Fibroblast of lung (primary cell): ENCODE data around the gene CACFD1. TPM values are rescaled to one million over a fixed set of nuclear protein-coding genes. Genes with fewer than 3 reads are reported as not detected.

Experiments
- DNase-seq, 2 donors: peaks; one replicate each; pipeline versions ENCODE4 v3.0.0 to v3.0.0-alpha.2; 2010; ENCODE audit warnings: low read depth in 2 of 2
- H2AFZ ChIP-seq: 2 replicates; pipeline ENCODE4 v1.5.1; 2012; ENCODE audit warnings: low read length, control low read depth, inconsistent platforms
- H3K27ac ChIP-seq: 2 replicates; pipeline ENCODE4 v1.5.1; 2011; ENCODE audit warnings: low read length, control low read depth; ENCODE audit not compliant: insufficient read depth
- H3K27me3 ChIP-seq: 2 replicates; pipeline ENCODE4 v1.5.1; 2011; ENCODE audit warnings: mild to moderate bottlenecking, low read length; ENCODE audit not compliant: control insufficient read depth, insufficient read depth
- H3K36me3 ChIP-seq: 2 replicates; pipeline ENCODE4 v1.5.1; 2011; ENCODE audit warnings: low read length; ENCODE audit not compliant: control insufficient read depth, insufficient read depth
- H3K4me1 ChIP-seq: 2 replicates; pipeline ENCODE4 v1.5.1; 2011; ENCODE audit warnings: low read length; ENCODE audit not compliant: control insufficient read depth, insufficient read depth; ENCODE audit errors: extremely low read depth
- H3K4me2 ChIP-seq: 2 replicates; pipeline ENCODE4 v1.5.1; 2011; ENCODE audit warnings: low read length, control low read depth; ENCODE audit not compliant: insufficient read depth; ENCODE audit errors: extremely low read depth
- H3K4me3 ChIP-seq, 4 experiments: fragments of 200-600 bp in 1 of 4; sonication (generic) in 1 of 4; replicated peaks in 1 of 4; 2 replicates each; pipeline ENCODE4 v1.5.1; 2011 to 2016; ENCODE audit warnings: low read length in 4 of 4, low read depth in 3 of 4, mild to moderate bottlenecking in 3 of 4, control low read depth in 2 of 4, inconsistent platforms in 1 of 4, mixed read lengths in 1 of 4; ENCODE audit not compliant: insufficient read depth in 1 of 4; ENCODE audit errors: control extremely low read depth in 1 of 4
- H3K79me2 ChIP-seq: 2 replicates; pipeline ENCODE4 v1.5.1; 2012; ENCODE audit warnings: mild to moderate bottlenecking, low read length, inconsistent platforms; ENCODE audit not compliant: control insufficient read depth, insufficient read depth
- H3K9ac ChIP-seq: 2 replicates; pipeline ENCODE4 v1.5.1; 2011; ENCODE audit warnings: mild to moderate bottlenecking, low read length, control low read depth; ENCODE audit not compliant: insufficient read depth
- H3K9me3 ChIP-seq: 2 replicates; pipeline ENCODE4 v1.5.1; 2012; ENCODE audit warnings: low read depth, low read length; ENCODE audit not compliant: control insufficient read depth, insufficient read depth
- H4K20me1 ChIP-seq: 2 replicates; pipeline ENCODE4 v1.5.1; 2011; ENCODE audit warnings: low read length; ENCODE audit not compliant: control insufficient read depth, insufficient read depth; ENCODE audit errors: extremely low read depth
- EZH2 ChIP-seq: IDR thresholded peaks from 2 replicates; pipeline ENCODE4 v1.5.1; 2012; ENCODE audit warnings: low read length, control low read depth, mild to moderate bottlenecking; ENCODE audit errors: missing control alignments
- polyA plus RNA-seq, 2 donors: library from polyadenylated mRNA; depleted of rRNA in 1 of 2; stranded (reverse) in 1 of 2; unstranded in 1 of 2; fragments of >200 nt; gene quantifications; 2 replicates each; pipeline ENCODE4 v1.2.1, GENCODE V29; 2011 to 2012; ENCODE audit warnings: missing spikeins in 1 of 2
- total RNA-seq: library from RNA; depleted of rRNA; stranded (reverse); fragments of >200 nt; gene quantifications from 2 replicates; pipeline ENCODE4 v1.2.1, GENCODE V29; 2014
- TF ChIP-seq, protein P1 (sequence below), 2 donors: IDR thresholded peaks in 1 of 2; conservative IDR thresholded peaks in 1 of 2; 1 replicate in 1 of 2; 2 replicates in 1 of 2; pipeline ENCODE4 v1.5.1; 2011 to 2012; ENCODE audit warnings: low read length in 2 of 2, control low read depth in 1 of 2, inconsistent platforms in 1 of 2, low read depth in 1 of 2, mild to moderate bottlenecking in 1 of 2

CACFD1 gene
- total and polyA plus RNA-seq, 2 donors (not counting 1 experiment from before 2014, with no cell fraction given): 4.7 to 9.1 TPM

DNA sequence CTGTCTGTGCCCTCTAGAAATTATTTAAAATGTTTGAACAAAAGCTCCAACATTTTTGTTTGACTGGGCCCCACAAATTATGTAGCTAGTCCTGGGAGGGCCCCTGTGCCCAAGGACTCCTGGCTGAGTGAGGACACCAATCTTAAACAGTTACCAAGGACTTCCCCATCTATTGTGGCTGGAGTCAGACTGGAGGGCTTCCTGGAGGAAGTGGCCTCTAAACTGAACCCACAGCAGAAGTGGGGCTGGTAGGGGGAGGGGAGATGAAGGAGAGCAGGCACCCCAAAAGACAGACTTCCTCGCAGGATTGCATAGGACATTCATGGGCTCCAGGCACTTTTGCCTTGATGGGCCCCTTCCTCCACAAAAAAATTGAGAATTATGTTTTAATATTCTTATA is 29.5 kb upstream of the CACFD1 start:
- Histone ChIP-seq H3K4me3 (no peak overlapping the region), H2AFZ (no peak overlapping the region), H3K36me3 (no peaks in the 10 kb centered on the region), H3K27me3 (peaks cover 5% of the 10 kb centered on the region), H3K79me2 (no peaks in the 10 kb centered on the region), H3K9me3 (no peaks in the 10 kb centered on the region), H4K20me1 (no peaks in the 10 kb centered on the region), H3K27ac (no peak overlapping the region), H3K9ac (no peak overlapping the region), H3K4me1 (no peaks in the 10 kb centered on the region), H3K4me2 (no peak overlapping the region)
- no peak for DNase-seq
- TF ChIP-seq EZH2: no peak
- TF ChIP-seq, protein P1, sequence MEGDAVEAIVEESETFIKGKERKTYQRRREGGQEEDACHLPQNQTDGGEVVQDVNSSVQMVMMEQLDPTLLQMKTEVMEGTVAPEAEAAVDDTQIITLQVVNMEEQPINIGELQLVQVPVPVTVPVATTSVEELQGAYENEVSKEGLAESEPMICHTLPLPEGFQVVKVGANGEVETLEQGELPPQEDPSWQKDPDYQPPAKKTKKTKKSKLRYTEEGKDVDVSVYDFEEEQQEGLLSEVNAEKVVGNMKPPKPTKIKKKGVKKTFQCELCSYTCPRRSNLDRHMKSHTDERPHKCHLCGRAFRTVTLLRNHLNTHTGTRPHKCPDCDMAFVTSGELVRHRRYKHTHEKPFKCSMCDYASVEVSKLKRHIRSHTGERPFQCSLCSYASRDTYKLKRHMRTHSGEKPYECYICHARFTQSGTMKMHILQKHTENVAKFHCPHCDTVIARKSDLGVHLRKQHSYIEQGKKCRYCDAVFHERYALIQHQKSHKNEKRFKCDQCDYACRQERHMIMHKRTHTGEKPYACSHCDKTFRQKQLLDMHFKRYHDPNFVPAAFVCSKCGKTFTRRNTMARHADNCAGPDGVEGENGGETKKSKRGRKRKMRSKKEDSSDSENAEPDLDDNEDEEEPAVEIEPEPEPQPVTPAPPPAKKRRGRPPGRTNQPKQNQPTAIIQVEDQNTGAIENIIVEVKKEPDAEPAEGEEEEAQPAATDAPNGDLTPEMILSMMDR (conservative IDR thresholded peaks at IDR 0.05 in 1 of 2, IDR thresholded peaks at IDR 0.05 in 1 of 2; ENCODE audit: low read depth in 1 of 2, low read length in 2 of 2): no peak

DNA sequence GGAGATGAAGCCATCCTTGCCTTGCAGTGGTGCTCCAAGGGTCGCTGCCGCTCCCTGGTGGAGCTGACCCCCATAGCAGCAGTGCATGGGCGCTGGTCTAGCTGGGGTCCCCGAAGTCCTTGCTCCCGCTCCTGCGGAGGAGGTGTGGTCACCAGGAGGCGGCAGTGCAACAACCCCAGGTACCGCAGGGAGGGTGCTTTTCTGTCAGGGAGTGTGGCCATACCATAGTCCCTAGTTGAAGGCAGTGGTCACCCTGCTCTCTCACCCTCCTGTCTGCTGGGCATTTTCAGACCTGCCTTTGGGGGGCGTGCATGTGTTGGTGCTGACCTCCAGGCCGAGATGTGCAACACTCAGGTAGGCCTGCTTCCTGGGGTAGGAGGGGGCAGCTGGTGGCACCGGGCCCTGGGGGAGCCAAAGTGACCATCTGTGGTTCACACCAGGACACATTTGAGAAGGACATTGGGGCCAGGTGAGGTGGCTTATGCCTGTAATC is 26.4 kb upstream of the CACFD1 start:
- Histone ChIP-seq H3K4me2 (no peak overlapping the region), H3K27ac (no peak overlapping the region), H2AFZ (no peak overlapping the region), H3K9me3 (no peaks in the 10 kb centered on the region), H3K9ac (no peak overlapping the region), H3K79me2 (no peaks in the 10 kb centered on the region), H3K4me3 (no peak overlapping the region), H4K20me1 (no peaks in the 10 kb centered on the region), H3K27me3 (no peaks in the 10 kb centered on the region), H3K4me1 (no peaks in the 10 kb centered on the region), H3K36me3 (no peaks in the 10 kb centered on the region)
- TF ChIP-seq, protein P1 (conservative IDR thresholded peaks at IDR 0.05 in 1 of 2, IDR thresholded peaks at IDR 0.05 in 1 of 2; ENCODE audit: low read depth in 1 of 2, low read length in 2 of 2): no peak
- TF ChIP-seq EZH2: no peak
- no peak for DNase-seq

DNA sequence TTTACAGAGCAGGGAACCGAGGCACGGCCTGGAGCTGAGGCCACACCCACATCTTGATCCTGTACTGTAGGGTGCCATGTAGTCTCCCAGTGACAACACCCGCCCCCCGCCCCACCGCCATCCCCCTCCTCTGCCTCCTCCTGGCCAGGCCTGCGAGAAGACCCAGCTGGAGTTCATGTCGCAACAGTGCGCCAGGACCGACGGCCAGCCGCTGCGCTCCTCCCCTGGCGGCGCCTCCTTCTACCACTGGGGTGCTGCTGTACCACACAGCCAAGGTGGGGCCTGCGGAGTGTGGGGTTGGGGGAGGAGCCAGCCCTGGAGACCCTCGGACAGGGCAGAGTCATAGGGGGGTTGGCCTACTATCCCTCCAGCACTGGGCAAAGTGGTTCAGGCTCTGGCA is 23.1 kb upstream of the CACFD1 start:
- Histone ChIP-seq H3K4me1 (no peaks in the 10 kb centered on the region), H3K9me3 (no peaks in the 10 kb centered on the region), H3K4me2 (no peak overlapping the region), H3K4me3 (no peak overlapping the region), H3K36me3 (no peaks in the 10 kb centered on the region), H3K27ac (no peak overlapping the region), H3K79me2 (no peaks in the 10 kb centered on the region), H2AFZ (no peak overlapping the region), H4K20me1 (no peaks in the 10 kb centered on the region), H3K27me3 (no peaks in the 10 kb centered on the region), H3K9ac (no peak overlapping the region)
- DNase-seq: no peak
- TF ChIP-seq, protein P1 (conservative IDR thresholded peaks at IDR 0.05 in 1 of 2, IDR thresholded peaks at IDR 0.05 in 1 of 2; ENCODE audit: low read depth in 1 of 2, low read length in 2 of 2): no peak
- TF ChIP-seq EZH2: no peak
